Activated naive CD4-positive, alpha-beta T cell treated with anti-CD3 and anti-CD28 coated beads for 36 hours (primary cell): Measurements from ENCODE around the gene BOLA1. TPM values are rescaled to one million over a fixed set of nuclear protein-coding genes. Genes with fewer than 3 reads are reported as not detected.
"Not testable (repeated sequence)": the region's sequence is repeated elsewhere in the genome, so short reads cannot be mapped to it uniquely, and the experiment has no call there.

Source experiments
- CTCF ChIA-PET: fragments of 350-600 bp; sonication (Branson Sonifier 250); formaldehyde crosslinking; loops from one replicate; lab custom pipeline; 2021; ENCODE audit warnings: antibody characterized with exemption; lab: Charles Lee
- DNase-seq: peaks from one replicate; pipeline ENCODE4 v3.0.0-alpha.2; 2020
- H3K27ac Mint-ChIP-seq: one replicate; pipeline ENCODE4 v1.8.0; 2021; ENCODE audit warnings: mild to moderate bottlenecking, mixed read lengths
- H3K27me3 Mint-ChIP-seq: one replicate; pipeline ENCODE4 v1.8.0; 2021; ENCODE audit warnings: low read depth, mixed read lengths
- H3K36me3 Mint-ChIP-seq: one replicate; pipeline ENCODE4 v1.8.0; 2021; ENCODE audit warnings: low read depth, mixed read lengths
- H3K4me1 Mint-ChIP-seq: one replicate; pipeline ENCODE4 v1.8.0; 2021; ENCODE audit warnings: low read depth, mixed read lengths
- H3K4me3 Mint-ChIP-seq: one replicate; pipeline ENCODE4 v1.8.0; 2021; ENCODE audit warnings: mild to moderate bottlenecking, moderate library complexity, mixed read lengths
- H3K9me3 Mint-ChIP-seq: one replicate; pipeline ENCODE4 v1.8.0; 2021; ENCODE audit warnings: mixed read lengths
- intact Hi-C: fragments of 100-400 bp; cut with micrococcal nuclease; formaldehyde crosslinking; loops from one replicate; pipeline ENCODE4 v1.15.1; 2023
- total RNA-seq, 2 experiments: library from RNA; stranded (reverse); gene quantifications; one replicate each; pipeline ENCODE4 v1.2.3, GENCODE V29; 2021

BOLA1 gene
- total RNA-seq = 10 to 100 TPM; 24.7 to 28.7 TPM

- DNase-seq = peak; percentile 90
- intact Hi-C loops = loop anchor here (1.0 to 2.0 kb wide), 3 partner anchors 11 to 165 kb away; partner anchors contain the start of gene SF3B4
- Mint-ChIP-seq H3K36me3 (peaks cover 20% of the 10 kb centered on the region), H3K27me3 (no peaks in the 10 kb centered on the region), H3K27ac (peak within 1 kb of the TSS; percentile 94), H3K4me3 (peak within 1 kb of the TSS; percentile 97), H3K4me1 (peaks cover 20% of the 10 kb centered on the region), H3K9me3 (peaks cover 2% of the 10 kb centered on the region)
- CTCF ChIA-PET = no interaction called here
Measured at GRCh38 chr1:149899460-149900284, at the start of gene BOLA1. TSS of gene BOLA1 (plus strand) at chr1:149899568. CDS start at chr1:149900060, 492 bp downstream.

GRCh38 chr1:149849947-149850360 lies 49.4 kb upstream of the BOLA1 start:
- intact Hi-C loops = no loop called here
- DNase-seq = peak; percentile 27
- H3K27ac Mint-ChIP-seq = peak overlapping the region; percentile 86
- H3K27me3 Mint-ChIP-seq = no peaks in the 10 kb centered on the region
- peaks cover 2% of the 10 kb centered on the region for H3K36me3 Mint-ChIP-seq
- CTCF ChIA-PET = interaction anchor here (1.2 kb wide), 1 partner anchor 38 kb away, joined by 4 read pairs; a partner anchor contains a TSS
- peaks cover 43% of the 10 kb centered on the region for H3K4me1 Mint-ChIP-seq
- no peaks in the 10 kb centered on the region for H3K9me3 Mint-ChIP-seq
- peak overlapping the region; percentile 81 for H3K4me3 Mint-ChIP-seq

- H3K27ac Mint-ChIP-seq, DNase-seq, H3K9me3 Mint-ChIP-seq, CTCF ChIA-PET, H3K4me3 Mint-ChIP-seq, intact Hi-C loops, H3K36me3 Mint-ChIP-seq, H3K27me3 Mint-ChIP-seq: not testable (repeated sequence)
- peaks cover 34% of the 10 kb centered on the region for H3K4me1 Mint-ChIP-seq
Measured at GRCh38 chr1:149850732-149851345, 48.5 kb upstream of the BOLA1 start.

GRCh38 chr1:149851585-149852213 lies 47.7 kb upstream of the BOLA1 start:
- not testable (repeated sequence) for H3K4me3 Mint-ChIP-seq

GRCh38 chr1:149852263-149852662 lies 47.1 kb upstream of the BOLA1 start:
- peaks cover 23% of the 10 kb centered on the region for H3K4me1 Mint-ChIP-seq
- H3K27me3 Mint-ChIP-seq, DNase-seq, H3K9me3 Mint-ChIP-seq, H3K27ac Mint-ChIP-seq, H3K4me3 Mint-ChIP-seq, CTCF ChIA-PET, H3K36me3 Mint-ChIP-seq, intact Hi-C loops: not testable (repeated sequence)

More at GRCh38 chr1:149851585-149852213, 47.7 kb upstream of the BOLA1 start:
- DNase-seq, H3K9me3 Mint-ChIP-seq, CTCF ChIA-PET, H3K27ac Mint-ChIP-seq, H3K36me3 Mint-ChIP-seq, intact Hi-C loops, H3K27me3 Mint-ChIP-seq: not testable (repeated sequence)
- peaks cover 29% of the 10 kb centered on the region for H3K4me1 Mint-ChIP-seq

GRCh38 chr1:149860271-149860670 lies 39.1 kb upstream of the BOLA1 start:
- H3K4me1 Mint-ChIP-seq, intact Hi-C loops, H3K4me3 Mint-ChIP-seq, H3K27ac Mint-ChIP-seq, DNase-seq, H3K27me3 Mint-ChIP-seq, H3K36me3 Mint-ChIP-seq, CTCF ChIA-PET, H3K9me3 Mint-ChIP-seq: not testable (repeated sequence)

- H3K27me3 Mint-ChIP-seq, intact Hi-C loops, H3K4me1 Mint-ChIP-seq, CTCF ChIA-PET, H3K36me3 Mint-ChIP-seq, H3K27ac Mint-ChIP-seq, H3K9me3 Mint-ChIP-seq, DNase-seq, H3K4me3 Mint-ChIP-seq: not testable (repeated sequence)
Measured at GRCh38 chr1:149860684-149861496, 38.5 kb upstream of the BOLA1 start.

GRCh38 chr1:149861497-149862054 lies 37.8 kb upstream of the BOLA1 start:
- H3K27me3 Mint-ChIP-seq, intact Hi-C loops, H3K36me3 Mint-ChIP-seq, CTCF ChIA-PET, H3K4me1 Mint-ChIP-seq, H3K27ac Mint-ChIP-seq, DNase-seq, H3K9me3 Mint-ChIP-seq, H3K4me3 Mint-ChIP-seq: not testable (repeated sequence)

GRCh38 chr1:149866887-149867286 lies 32.5 kb upstream of the BOLA1 start:
- H3K9me3 Mint-ChIP-seq, DNase-seq, H3K4me3 Mint-ChIP-seq, CTCF ChIA-PET, H3K36me3 Mint-ChIP-seq, intact Hi-C loops, H3K27ac Mint-ChIP-seq, H3K27me3 Mint-ChIP-seq, H3K4me1 Mint-ChIP-seq: not testable (repeated sequence)

- DNase-seq, intact Hi-C loops, H3K27ac Mint-ChIP-seq, H3K27me3 Mint-ChIP-seq, H3K4me3 Mint-ChIP-seq, H3K36me3 Mint-ChIP-seq, H3K4me1 Mint-ChIP-seq, CTCF ChIA-PET, H3K9me3 Mint-ChIP-seq: not testable (repeated sequence)
Measured at GRCh38 chr1:149873060-149873459, 26.3 kb upstream of the BOLA1 start.

GRCh38 chr1:149877211-149877946 lies 22.0 kb upstream of the BOLA1 start:
- no peak for DNase-seq
- intact Hi-C loops = no loop called here
- no peaks in the 10 kb centered on the region for H3K36me3 Mint-ChIP-seq
- no peaks in the 10 kb centered on the region for H3K9me3 Mint-ChIP-seq
- H3K27ac Mint-ChIP-seq = no peak overlapping the region
- no peak overlapping the region for H3K4me3 Mint-ChIP-seq
- H3K4me1 Mint-ChIP-seq = peaks cover 35% of the 10 kb centered on the region
- H3K27me3 Mint-ChIP-seq = no peaks in the 10 kb centered on the region
- CTCF ChIA-PET = no interaction called here
